SU-DHL-6 (cell line): Measurements from ENCODE around the gene PCNX4.

ENCODE experiments used
- CTCF ChIP-seq: fragments of 200-600 bp; sonication (generic); IDR thresholded peaks from one replicate; pipeline ENCODE4 v1.5.1; 2017; ENCODE audit warnings: antibody characterized with exemption, mild to moderate bottlenecking, low read length, moderate library complexity; ENCODE audit not compliant: insufficient read depth, poor library complexity, severe bottlenecking
- EZH2phosphoT487 ChIP-seq: fragments of 200-600 bp; sonication (generic), shearing (Covaris generic); conservative IDR thresholded peaks from 2 replicates; pipeline ENCODE4 v1.6.1; 2018; ENCODE audit warnings: mild to moderate bottlenecking, antibody characterized with exemption, low read length, moderate library complexity, mixed read lengths

GRCh38 chr14:60161196-60162107, 69.7 kb downstream of the PCNX4 start:
- no peak for TF ChIP-seq CTCF
- no peak for TF ChIP-seq EZH2phosphoT487
